ENCODE results near the gene LYSMD4. TPM values are rescaled to one million over a fixed set of nuclear protein-coding genes. Genes with fewer than 3 reads are reported as not detected.

Gene LYSMD4
- total and polyA plus RNA-seq, 10 of the 15 experiments (the other 5 are each of a cell fraction or from before 2014, with no cell fraction given): 1.8 to 5.8 (median 3.9) TPM

GRCh38 chr15:99731336-99732123, 1.7 kb downstream of the LYSMD4 start:
- POLR2A ChIA-PET: interaction anchor here (1.1 kb wide), 1 partner anchor 14 kb away, joined by 3 read pairs; no protein-coding TSS in a partner anchor
- no peak for FAIRE-seq
- no peak overlapping the region for H3K4me2 ChIP-seq (ENCODE audit: control insufficient read depth, insufficient read depth)

More at GRCh38 chr15:99731336-99732123, 1.7 kb downstream of the LYSMD4 start:
- SMC1A ChIA-PET (ENCODE audit: uncharacterized antibody, unreplicated experiment): interaction anchor here (0.7 to 1.8 kb wide), 4 partner anchors 13 to 28 kb away, joined by 3 to 8 read pairs (median 4); no protein-coding TSS in a partner anchor
- no peak overlapping the region for H3K4me3 ChIP-seq
- H3K36me3 ChIP-seq (ENCODE audit: control insufficient read depth in 2 of 2, insufficient read depth in 2 of 2, low read length in 1 of 2): no peaks in the 10 kb centered on the region
- RAD21 ChIA-PET (ENCODE audit: unreplicated experiment): interaction anchor here (0.9 to 2.8 kb wide), 5 partner anchors 27 to 631 kb away, joined by 3 to 25 read pairs (median 4); no protein-coding TSS in a partner anchor
- intact Hi-C loops (cut with micrococcal nuclease; ENCODE audit: unreplicated experiment) (no loop called here), in situ Hi-C loops (cut with MboI) (loop anchor here (25.0 kb wide), 1 partner anchor 619 kb away; the partner anchor contains the start of gene SYNM)
- no peaks in the 10 kb centered on the region for H3K79me2 ChIP-seq (ENCODE audit: control insufficient read depth, insufficient read depth, low read length)
- no peaks in the 10 kb centered on the region for H3K4me1 ChIP-seq (ENCODE audit: control insufficient read depth, insufficient read depth, low read length)
- TF ChIP-seq ZNF217 (IDR thresholded peaks at IDR 0.05) (no peak), TARDBP (IDR thresholded peaks at IDR 0.05; ENCODE audit: borderline replicate concordance) (no peak), KAT2A (conservative IDR thresholded peaks at IDR 0.05; ENCODE audit: control insufficient read depth, low read depth, low read length) (no peak), MTA3 (IDR thresholded peaks at IDR 0.05; ENCODE audit: borderline replicate concordance, low read length) (no peak), ZNF24 (IDR thresholded peaks at IDR 0.05) (no peak), JUND (IDR thresholded peaks at IDR 0.05; ENCODE audit: low read depth, low read length) (no peak), MYC (IDR thresholded peaks at IDR 0.05; ENCODE audit: insufficient read depth, insufficient read length, insufficient replicate concordance, low read length, severe bottlenecking) (no peak), RUNX3 (IDR thresholded peaks at IDR 0.05; ENCODE audit: low read length) (no peak), EZH2 (IDR thresholded peaks at IDR 0.05; ENCODE audit: borderline replicate concordance, control insufficient read depth, low read depth, low read length) (no peak), ELK1 (IDR thresholded peaks at IDR 0.05; ENCODE audit: low read depth, low read length) (no peak), RAD51 (IDR thresholded peaks at IDR 0.05) (no peak), BMI1 (IDR thresholded peaks at IDR 0.05; ENCODE audit: borderline replicate concordance) (no peak), ZZZ3 (IDR thresholded peaks at IDR 0.05; ENCODE audit: control insufficient read depth, insufficient read length, low read depth) (no peak), NFYB (IDR thresholded peaks at IDR 0.05; ENCODE audit: insufficient read depth, low read depth, low read length) (no peak), SIN3A (IDR thresholded peaks at IDR 0.05; ENCODE audit: low read depth, low read length) (no peak), TCF3 (IDR thresholded peaks at IDR 0.05; ENCODE audit: borderline replicate concordance, insufficient read depth, low read depth, low read length) (no peak), ZNF592 (IDR thresholded peaks at IDR 0.05) (no peak), YY1 (IDR thresholded peaks at IDR 0.05; ENCODE audit: low read depth, low read length) (no peak), RB1 (IDR thresholded peaks at IDR 0.05; ENCODE audit: borderline replicate concordance) (no peak)
- H3K27me3 ChIP-seq (replicated peaks in 1 of 2; ENCODE audit: control insufficient read depth in 2 of 2, insufficient read depth in 2 of 2, low read length in 1 of 2): no peaks in the 10 kb centered on the region
- H4K20me1 ChIP-seq (ENCODE audit: control insufficient read depth, insufficient read depth): no peaks in the 10 kb centered on the region
- H3K9ac ChIP-seq (ENCODE audit: control insufficient read depth, insufficient read depth, low read length): no peak overlapping the region
- ATAC-seq: no peak
- 85% methylated on average over 26 of the region's 26 CpGs for WGBS (ENCODE audit: insufficient coverage, insufficient replicate concordance, low lambda C conversion rate, missing lambda C conversion rate)
- CTCF ChIA-PET: interaction anchor here (0.8 to 3.6 kb wide), 6 partner anchors 27 to 458 kb away, joined by 3 to 42 read pairs (median 12); no protein-coding TSS in a partner anchor
- no peak overlapping the region for H3K27ac ChIP-seq (ENCODE audit: control insufficient read depth, insufficient read depth)
- no peak for DNase-seq (ENCODE audit: low read depth, low spot score)
- H2AFZ ChIP-seq (ENCODE audit: control insufficient read depth, low read depth, low read length): no peak overlapping the region
- H3K9me3 ChIP-seq (replicated peaks; ENCODE audit: control insufficient read depth, insufficient read depth, low read length): no peaks in the 10 kb centered on the region
- BruUV-seq (replicated peaks): no TSS peak
